NCI-H146 treated with DMSO at 0.1 percent for 48 hours (cell line): ENCODE data around the gene KCMF1.
A peak's percentile ranks its signal among the peaks of the same experiment; 100 is the strongest.

Experiments
- DNase-seq: peaks from one replicate; lab custom pipeline; 2025; ENCODE audit not compliant: unreplicated experiment; lab: John Stamatoyannopoulos, UW

Gene KCMF1

GRCh38 chr2:85019121-85019520 is 48.2 kb downstream of the KCMF1 start:
- no peak for DNase-seq

- DNase-seq, result no peak
These were observed 51.3 kb downstream of the KCMF1 start for GRCh38 chr2:85022232-85022631.

GRCh38 chr2:85024372-85025047 is 53.5 kb downstream of the KCMF1 start:
- DNase-seq, result no peak

- DNase-seq, result no peak
These were observed 61.7 kb downstream of the KCMF1 start for GRCh38 chr2:85032621-85033020.

- DNase-seq, result no peak
These were observed 62.4 kb downstream of the KCMF1 start for GRCh38 chr2:85033388-85033787.

- DNase-seq, result no peak
These were observed 63.2 kb downstream of the KCMF1 start for GRCh38 chr2:85034158-85034557.

- DNase-seq, result no peak
These were observed 66.7 kb downstream of the KCMF1 start for GRCh38 chr2:85037622-85038021.

- DNase-seq, result no peak
These were observed 71.4 kb downstream of the KCMF1 start for GRCh38 chr2:85042330-85042729.

GRCh38 chr2:85048534-85048933 is 77.6 kb downstream of the KCMF1 start:
- no peak for DNase-seq

GRCh38 chr2:85049236-85049635 is 78.3 kb downstream of the KCMF1 start:
- no peak for DNase-seq

GRCh38 chr2:85053802-85054201 is 82.8 kb downstream of the KCMF1 start:
- no peak for DNase-seq

- DNase-seq, result no peak
These were observed 86.4 kb downstream of the KCMF1 start for GRCh38 chr2:85057226-85057962.

GRCh38 chr2:85061896-85062295 is 90.9 kb downstream of the KCMF1 start:
- no peak for DNase-seq

GRCh38 chr2:85062565-85062964 is 91.6 kb downstream of the KCMF1 start:
- no peak for DNase-seq

- no peak for DNase-seq
These were observed 93.1 kb downstream of the KCMF1 start for GRCh38 chr2:85063981-85064599.

- DNase-seq, result no peak
These were observed 94.1 kb downstream of the KCMF1 start for GRCh38 chr2:85064927-85065577.

- DNase-seq, result no peak
These were observed 95.2 kb downstream of the KCMF1 start for GRCh38 chr2:85066006-85066740.

- peak; percentile 58 for DNase-seq
These were observed 96.0 kb downstream of the KCMF1 start for GRCh38 chr2:85066874-85067351.

GRCh38 chr2:85071096-85071495 is 100.1 kb downstream of the KCMF1 start:
- DNase-seq, result no peak

- DNase-seq, result no peak
These were observed 102.1 kb downstream of the KCMF1 start for GRCh38 chr2:85073033-85073432.
